Stomach smooth muscle (tissue), 2 donors: ENCODE results near the gene ANKMY1.
A peak's percentile ranks its signal among the peaks of the same experiment; 100 is the strongest.

Source experiments
- H3K27ac ChIP-seq: one replicate; pipeline ENCODE4 v1.7.0; 2013; ENCODE audit warnings: mild to moderate bottlenecking, low read length, inconsistent platforms
- H3K27me3 ChIP-seq, 2 donors: one replicate each; pipeline ENCODE4 v1.7.0; 2013; ENCODE audit warnings: low read length in 2 of 2; ENCODE audit not compliant: insufficient read depth in 2 of 2, control insufficient read depth in 1 of 2
- H3K36me3 ChIP-seq, 2 donors: one replicate each; pipeline ENCODE4 v1.7.0; 2013; ENCODE audit warnings: low read length in 2 of 2; ENCODE audit not compliant: control insufficient read depth in 2 of 2, insufficient read depth in 2 of 2
- H3K4me1 ChIP-seq: one replicate; pipeline ENCODE4 v1.7.0; 2013; ENCODE audit warnings: low read length; ENCODE audit not compliant: control insufficient read depth, insufficient read depth
- H3K4me3 ChIP-seq, 2 donors: one replicate each; pipeline ENCODE4 v1.7.0; 2013; ENCODE audit warnings: low read length in 2 of 2
- H3K9ac ChIP-seq, 2 donors: one replicate each; pipeline ENCODE4 v1.7.0; 2013; ENCODE audit warnings: low read length in 2 of 2, mild to moderate bottlenecking in 1 of 2
- H3K9me3 ChIP-seq, 2 donors: one replicate each; pipeline ENCODE4 v1.7.0; 2013; ENCODE audit warnings: low read length in 2 of 2; ENCODE audit not compliant: control insufficient read depth in 2 of 2
- donor health status: healthy.
- donor health status: Pancreatic carcinoma.

ANKMY1 gene

GRCh38 chr2:240452462-240453256 lies 105.1 kb downstream of the ANKMY1 start:
- Histone ChIP-seq H3K27ac (no peak overlapping the region), H3K9ac (peak overlapping the region in 1 of 2 donors; percentile 29), H3K36me3 (no peaks in the 10 kb centered on the region), H3K4me1 (peaks cover 29% of the 10 kb centered on the region), H3K27me3 (peaks cover 0 to 2% of the 10 kb centered on the region in 2 donors), H3K9me3 (no peaks in the 10 kb centered on the region), H3K4me3 (peak overlapping the region in 1 of 2 donors; percentile 70)

GRCh38 chr2:240451791-240452461 lies 105.9 kb downstream of the ANKMY1 start:
- peaks cover 0 to 2% of the 10 kb centered on the region in 2 donors for H3K27me3 ChIP-seq
- no peak overlapping the region for H3K27ac ChIP-seq

GRCh38 chr2:240451108-240451611 lies 106.6 kb downstream of the ANKMY1 start:
- H3K9ac ChIP-seq = no peak overlapping the region
- H3K4me1 ChIP-seq = peaks cover 31% of the 10 kb centered on the region
- no peak overlapping the region for H3K4me3 ChIP-seq
- no peaks in the 10 kb centered on the region for H3K9me3 ChIP-seq
- no peak overlapping the region for H3K27ac ChIP-seq
- H3K27me3 ChIP-seq = peaks cover 0 to 2% of the 10 kb centered on the region in 2 donors
- H3K36me3 ChIP-seq = peaks cover 0 to 1% of the 10 kb centered on the region in 2 donors

More at GRCh38 chr2:240451791-240452461, 105.9 kb downstream of the ANKMY1 start:
- Histone ChIP-seq H3K4me3 (peak overlapping the region in 1 of 2 donors; percentile 70), H3K9ac (peak overlapping the region; percentile 29 to 47), H3K36me3 (no peaks in the 10 kb centered on the region), H3K4me1 (peaks cover 31% of the 10 kb centered on the region), H3K9me3 (no peaks in the 10 kb centered on the region)

GRCh38 chr2:240450532-240451107 lies 107.2 kb downstream of the ANKMY1 start:
- Histone ChIP-seq H3K36me3 (peaks cover 0 to 4% of the 10 kb centered on the region in 2 donors), H3K4me1 (peaks cover 31% of the 10 kb centered on the region), H3K27me3 (peaks cover 0 to 2% of the 10 kb centered on the region in 2 donors), H3K9ac (no peak overlapping the region), H3K9me3 (no peaks in the 10 kb centered on the region), H3K27ac (no peak overlapping the region), H3K4me3 (no peak overlapping the region)

GRCh38 chr2:240449764-240450531 lies 107.8 kb downstream of the ANKMY1 start:
- H3K36me3 ChIP-seq = peaks cover 0 to 4% of the 10 kb centered on the region in 2 donors
- peaks cover 0 to 2% of the 10 kb centered on the region in 2 donors for H3K27me3 ChIP-seq
- no peak overlapping the region for H3K4me3 ChIP-seq
- no peak overlapping the region for H3K27ac ChIP-seq
- H3K9ac ChIP-seq = no peak overlapping the region
- H3K9me3 ChIP-seq = no peaks in the 10 kb centered on the region
- H3K4me1 ChIP-seq = peaks cover 31% of the 10 kb centered on the region

- Histone ChIP-seq H3K4me3 (no peak overlapping the region), H3K36me3 (peaks cover 0 to 4% of the 10 kb centered on the region in 2 donors), H3K9ac (no peak overlapping the region), H3K27me3 (no peaks in the 10 kb centered on the region), H3K9me3 (no peaks in the 10 kb centered on the region), H3K4me1 (peaks cover 23% of the 10 kb centered on the region), H3K27ac (no peak overlapping the region)
Measured at GRCh38 chr2:240448387-240449274, 109.2 kb downstream of the ANKMY1 start.

- Histone ChIP-seq H3K9ac (no peak overlapping the region), H3K27ac (no peak overlapping the region), H3K4me3 (no peak overlapping the region), H3K27me3 (no peaks in the 10 kb centered on the region), H3K36me3 (peaks cover 0 to 4% of the 10 kb centered on the region in 2 donors), H3K4me1 (peaks cover 23% of the 10 kb centered on the region), H3K9me3 (no peaks in the 10 kb centered on the region)
Measured at GRCh38 chr2:240447934-240448333, 109.9 kb downstream of the ANKMY1 start.

- Histone ChIP-seq H3K27me3 (no peaks in the 10 kb centered on the region), H3K9ac (no peak overlapping the region), H3K9me3 (no peaks in the 10 kb centered on the region), H3K4me3 (no peak overlapping the region), H3K36me3 (peaks cover 0 to 4% of the 10 kb centered on the region in 2 donors), H3K27ac (no peak overlapping the region), H3K4me1 (peaks cover 22% of the 10 kb centered on the region)
Measured at GRCh38 chr2:240447331-240447730, 110.5 kb downstream of the ANKMY1 start.

GRCh38 chr2:240446664-240447175 lies 111.1 kb downstream of the ANKMY1 start:
- H3K4me1 ChIP-seq = peaks cover 16% of the 10 kb centered on the region
- H3K9me3 ChIP-seq = no peaks in the 10 kb centered on the region
- no peak overlapping the region for H3K27ac ChIP-seq
- peaks cover 0 to 4% of the 10 kb centered on the region in 2 donors for H3K36me3 ChIP-seq
- H3K9ac ChIP-seq = no peak overlapping the region
- H3K4me3 ChIP-seq = no peak overlapping the region
- no peaks in the 10 kb centered on the region for H3K27me3 ChIP-seq
